ENCODE results near the gene ATAD3B. TPM values are rescaled to one million over a fixed set of nuclear protein-coding genes. Genes with fewer than 3 reads are reported as not detected.

The ATAD3B gene
- total and polyA plus RNA-seq, 2 of the 13 experiments (the other 11 are each of a cell fraction or from before 2014, with no cell fraction given): 9.6 to 31.1 TPM

DNA sequence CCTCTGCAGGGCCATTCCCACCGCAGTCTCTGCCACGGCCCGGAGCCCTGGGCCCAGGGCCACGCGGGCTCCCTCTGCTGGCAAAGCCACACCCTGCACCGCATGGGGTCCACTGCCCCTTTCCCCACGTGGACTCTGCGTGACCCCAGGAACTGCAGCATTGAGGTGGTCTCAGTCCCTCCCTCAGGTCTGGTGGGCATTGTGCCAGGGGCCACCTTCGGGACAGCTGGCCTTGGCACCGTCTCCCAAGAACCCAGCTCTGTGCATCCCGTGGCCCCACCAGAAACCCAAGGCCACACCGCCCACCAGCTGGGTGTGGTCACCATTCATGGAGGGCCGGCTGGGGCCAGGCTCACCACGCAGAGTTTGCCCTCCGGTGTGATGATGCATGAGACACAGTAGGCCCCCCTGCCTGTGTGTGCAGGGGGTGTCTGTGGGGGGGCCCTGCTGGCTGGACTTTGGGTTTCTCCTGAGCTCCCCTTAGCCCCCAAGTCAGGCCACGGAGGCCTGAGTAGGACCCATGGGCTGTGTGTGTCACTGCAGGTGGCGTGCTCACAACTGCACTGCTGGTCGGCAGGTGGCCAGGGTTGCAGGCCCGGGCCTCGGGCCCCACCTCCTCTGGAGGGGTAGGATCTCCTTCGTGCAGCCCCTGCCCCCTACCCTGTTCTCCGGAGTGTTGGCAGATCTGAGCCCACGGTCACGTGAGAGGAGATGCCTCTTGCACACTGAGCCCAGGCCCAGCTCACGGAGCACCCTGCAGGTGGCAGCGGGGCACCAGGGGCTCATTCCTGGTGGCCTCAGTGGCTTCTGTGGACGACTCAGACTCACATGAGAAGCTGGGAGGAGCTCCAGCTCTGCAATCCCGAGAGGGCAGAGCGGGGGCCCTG, 30.3 kb upstream of the ATAD3B start (continued):
- TF ChIP-seq, protein P1, sequence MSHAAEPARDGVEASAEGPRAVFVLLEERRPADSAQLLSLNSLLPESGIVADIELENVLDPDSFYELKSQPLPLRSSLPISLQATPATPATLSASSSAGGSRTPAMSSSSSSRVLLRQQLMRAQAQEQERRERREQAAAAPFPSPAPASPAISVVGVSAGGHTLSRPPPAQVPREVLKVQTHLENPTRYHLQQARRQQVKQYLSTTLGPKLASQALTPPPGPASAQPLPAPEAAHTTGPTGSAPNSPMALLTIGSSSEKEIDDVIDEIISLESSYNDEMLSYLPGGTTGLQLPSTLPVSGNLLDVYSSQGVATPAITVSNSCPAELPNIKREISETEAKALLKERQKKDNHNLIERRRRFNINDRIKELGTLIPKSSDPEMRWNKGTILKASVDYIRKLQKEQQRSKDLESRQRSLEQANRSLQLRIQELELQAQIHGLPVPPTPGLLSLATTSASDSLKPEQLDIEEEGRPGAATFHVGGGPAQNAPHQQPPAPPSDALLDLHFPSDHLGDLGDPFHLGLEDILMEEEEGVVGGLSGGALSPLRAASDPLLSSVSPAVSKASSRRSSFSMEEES (CRISPR knock-in tag; IDR thresholded peaks at IDR 0.05): no peak
- peak; percentile 54; the same call in 1 of the 2 replicates for TF ChIP-seq NR2F6 (IDR thresholded peaks at IDR 0.05)
- peak; percentile 79 for TF ChIP-seq NR2F6 (CRISPR knock-in tag; IDR thresholded peaks at IDR 0.05)
- TF ChIP-seq, protein P2, sequence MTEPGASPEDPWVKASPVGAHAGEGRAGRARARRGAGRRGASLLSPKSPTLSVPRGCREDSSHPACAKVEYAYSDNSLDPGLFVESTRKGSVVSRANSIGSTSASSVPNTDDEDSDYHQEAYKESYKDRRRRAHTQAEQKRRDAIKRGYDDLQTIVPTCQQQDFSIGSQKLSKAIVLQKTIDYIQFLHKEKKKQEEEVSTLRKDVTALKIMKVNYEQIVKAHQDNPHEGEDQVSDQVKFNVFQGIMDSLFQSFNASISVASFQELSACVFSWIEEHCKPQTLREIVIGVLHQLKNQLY (CRISPR knock-in tag; IDR thresholded peaks at IDR 0.05): peak; percentile 97
- TF ChIP-seq NR3C1 (CRISPR knock-in tag; IDR thresholded peaks at IDR 0.05): no peak
- peak; percentile 72 for TF ChIP-seq RBFOX2 (IDR thresholded peaks at IDR 0.05; ENCODE audit: low read depth, low read length)
- TF ChIP-seq ZNF350 (CRISPR knock-in tag; IDR thresholded peaks at IDR 0.05; ENCODE audit: borderline replicate concordance, low read depth): peak; percentile 62
- TF ChIP-seq MTA1 (CRISPR knock-in tag; IDR thresholded peaks at IDR 0.05; ENCODE audit: borderline replicate concordance): peak; percentile 87; the same call in 1 of the 2 replicates
- TF ChIP-seq, protein P3, sequence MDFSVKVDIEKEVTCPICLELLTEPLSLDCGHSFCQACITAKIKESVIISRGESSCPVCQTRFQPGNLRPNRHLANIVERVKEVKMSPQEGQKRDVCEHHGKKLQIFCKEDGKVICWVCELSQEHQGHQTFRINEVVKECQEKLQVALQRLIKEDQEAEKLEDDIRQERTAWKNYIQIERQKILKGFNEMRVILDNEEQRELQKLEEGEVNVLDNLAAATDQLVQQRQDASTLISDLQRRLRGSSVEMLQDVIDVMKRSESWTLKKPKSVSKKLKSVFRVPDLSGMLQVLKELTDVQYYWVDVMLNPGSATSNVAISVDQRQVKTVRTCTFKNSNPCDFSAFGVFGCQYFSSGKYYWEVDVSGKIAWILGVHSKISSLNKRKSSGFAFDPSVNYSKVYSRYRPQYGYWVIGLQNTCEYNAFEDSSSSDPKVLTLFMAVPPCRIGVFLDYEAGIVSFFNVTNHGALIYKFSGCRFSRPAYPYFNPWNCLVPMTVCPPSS (IDR thresholded peaks at IDR 0.05): no peak
- TF ChIP-seq, protein P4, sequence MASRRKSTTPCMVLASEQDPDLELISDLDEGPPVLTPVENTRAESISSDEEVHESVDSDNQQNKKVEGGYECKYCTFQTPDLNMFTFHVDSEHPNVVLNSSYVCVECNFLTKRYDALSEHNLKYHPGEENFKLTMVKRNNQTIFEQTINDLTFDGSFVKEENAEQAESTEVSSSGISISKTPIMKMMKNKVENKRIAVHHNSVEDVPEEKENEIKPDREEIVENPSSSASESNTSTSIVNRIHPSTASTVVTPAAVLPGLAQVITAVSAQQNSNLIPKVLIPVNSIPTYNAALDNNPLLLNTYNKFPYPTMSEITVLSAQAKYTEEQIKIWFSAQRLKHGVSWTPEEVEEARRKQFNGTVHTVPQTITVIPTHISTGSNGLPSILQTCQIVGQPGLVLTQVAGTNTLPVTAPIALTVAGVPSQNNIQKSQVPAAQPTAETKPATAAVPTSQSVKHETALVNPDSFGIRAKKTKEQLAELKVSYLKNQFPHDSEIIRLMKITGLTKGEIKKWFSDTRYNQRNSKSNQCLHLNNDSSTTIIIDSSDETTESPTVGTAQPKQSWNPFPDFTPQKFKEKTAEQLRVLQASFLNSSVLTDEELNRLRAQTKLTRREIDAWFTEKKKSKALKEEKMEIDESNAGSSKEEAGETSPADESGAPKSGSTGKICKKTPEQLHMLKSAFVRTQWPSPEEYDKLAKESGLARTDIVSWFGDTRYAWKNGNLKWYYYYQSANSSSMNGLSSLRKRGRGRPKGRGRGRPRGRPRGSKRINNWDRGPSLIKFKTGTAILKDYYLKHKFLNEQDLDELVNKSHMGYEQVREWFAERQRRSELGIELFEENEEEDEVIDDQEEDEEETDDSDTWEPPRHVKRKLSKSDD (CRISPR knock-in tag; IDR thresholded peaks at IDR 0.05; ENCODE audit: low read depth): no peak; the same call in 1 of the 2 replicates
- TF ChIP-seq ZNF619 (CRISPR knock-in tag; IDR thresholded peaks at IDR 0.05): peak; percentile 66; the same call in 1 of the 2 replicates
- TF ChIP-seq ZZZ3 (CRISPR knock-in tag; IDR thresholded peaks at IDR 0.05; ENCODE audit: borderline replicate concordance): no peak; the same call in 1 of the 2 replicates
- TF ChIP-seq CEBPG (CRISPR knock-in tag; IDR thresholded peaks at IDR 0.05): no peak
- 0 out of 2 replicates have a peak, but pooled peaks have one; percentile 42 for TF ChIP-seq GZF1 (CRISPR knock-in tag; IDR thresholded peaks at IDR 0.05)
- peak; percentile 22; the same call in 1 of the 2 replicates for TF ChIP-seq KAT8 (CRISPR knock-in tag; IDR thresholded peaks at IDR 0.05)
- no peak for TF ChIP-seq PHB2 (IDR thresholded peaks at IDR 0.05; ENCODE audit: partially characterized antibody)
- TF ChIP-seq JUN (CRISPR knock-in tag; IDR thresholded peaks at IDR 0.05): no peak
- TF ChIP-seq, protein P5, sequence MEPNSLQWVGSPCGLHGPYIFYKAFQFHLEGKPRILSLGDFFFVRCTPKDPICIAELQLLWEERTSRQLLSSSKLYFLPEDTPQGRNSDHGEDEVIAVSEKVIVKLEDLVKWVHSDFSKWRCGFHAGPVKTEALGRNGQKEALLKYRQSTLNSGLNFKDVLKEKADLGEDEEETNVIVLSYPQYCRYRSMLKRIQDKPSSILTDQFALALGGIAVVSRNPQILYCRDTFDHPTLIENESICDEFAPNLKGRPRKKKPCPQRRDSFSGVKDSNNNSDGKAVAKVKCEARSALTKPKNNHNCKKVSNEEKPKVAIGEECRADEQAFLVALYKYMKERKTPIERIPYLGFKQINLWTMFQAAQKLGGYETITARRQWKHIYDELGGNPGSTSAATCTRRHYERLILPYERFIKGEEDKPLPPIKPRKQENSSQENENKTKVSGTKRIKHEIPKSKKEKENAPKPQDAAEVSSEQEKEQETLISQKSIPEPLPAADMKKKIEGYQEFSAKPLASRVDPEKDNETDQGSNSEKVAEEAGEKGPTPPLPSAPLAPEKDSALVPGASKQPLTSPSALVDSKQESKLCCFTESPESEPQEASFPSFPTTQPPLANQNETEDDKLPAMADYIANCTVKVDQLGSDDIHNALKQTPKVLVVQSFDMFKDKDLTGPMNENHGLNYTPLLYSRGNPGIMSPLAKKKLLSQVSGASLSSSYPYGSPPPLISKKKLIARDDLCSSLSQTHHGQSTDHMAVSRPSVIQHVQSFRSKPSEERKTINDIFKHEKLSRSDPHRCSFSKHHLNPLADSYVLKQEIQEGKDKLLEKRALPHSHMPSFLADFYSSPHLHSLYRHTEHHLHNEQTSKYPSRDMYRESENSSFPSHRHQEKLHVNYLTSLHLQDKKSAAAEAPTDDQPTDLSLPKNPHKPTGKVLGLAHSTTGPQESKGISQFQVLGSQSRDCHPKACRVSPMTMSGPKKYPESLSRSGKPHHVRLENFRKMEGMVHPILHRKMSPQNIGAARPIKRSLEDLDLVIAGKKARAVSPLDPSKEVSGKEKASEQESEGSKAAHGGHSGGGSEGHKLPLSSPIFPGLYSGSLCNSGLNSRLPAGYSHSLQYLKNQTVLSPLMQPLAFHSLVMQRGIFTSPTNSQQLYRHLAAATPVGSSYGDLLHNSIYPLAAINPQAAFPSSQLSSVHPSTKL (CRISPR knock-in tag; IDR thresholded peaks at IDR 0.05): peak; percentile 26; the same call in 1 of the 2 replicates
